Medulla oblongata (tissue), 1 donor: ENCODE data around the gene ZMIZ1.

Experiments
- DNase-seq: peaks from one replicate; pipeline ENCODE4 v3.0.0-alpha.2; 2015; ENCODE audit errors: extremely low spot score

The ZMIZ1 gene

DNA sequence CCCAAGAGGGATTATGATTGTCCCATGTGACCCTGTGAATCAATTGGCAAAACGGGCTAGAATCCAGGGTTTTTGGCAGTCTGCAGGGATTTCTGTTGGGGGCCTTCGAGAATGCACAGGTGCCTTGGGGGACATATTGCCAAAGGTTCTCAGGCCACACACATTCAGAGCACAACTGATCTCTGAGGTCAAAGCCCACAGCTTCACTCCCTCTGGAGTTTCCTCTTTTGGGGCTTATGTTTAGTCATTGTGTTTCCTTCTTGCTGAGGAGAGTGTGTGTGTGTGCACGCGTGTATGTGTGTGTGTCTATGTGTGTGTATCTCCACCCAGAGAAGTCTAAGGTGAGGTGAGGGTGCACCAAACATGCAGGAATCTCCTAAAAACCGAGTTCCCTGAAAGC, 287.3 kb downstream of the ZMIZ1 start:
- DNase-seq = no peak

DNA sequence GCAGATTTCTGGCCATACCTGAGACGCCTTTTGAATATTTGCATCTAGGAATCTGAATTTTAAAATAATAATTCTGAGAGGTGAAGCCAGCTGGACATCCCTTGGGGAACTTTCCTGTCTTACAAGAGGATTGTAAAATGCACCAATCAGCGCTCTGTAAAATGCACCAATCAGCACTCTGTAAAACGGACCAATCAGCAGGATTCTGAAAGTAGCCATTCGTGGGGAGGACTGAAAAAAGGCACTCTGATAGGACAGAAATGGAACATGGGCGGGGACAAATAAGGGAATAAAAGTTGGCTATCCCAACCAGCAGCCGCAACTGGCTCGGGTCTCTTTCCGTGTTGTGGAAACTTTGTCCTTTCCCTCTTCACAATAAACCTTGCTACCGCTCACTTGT, 288.4 kb downstream of the ZMIZ1 start:
- no peak for DNase-seq

DNA sequence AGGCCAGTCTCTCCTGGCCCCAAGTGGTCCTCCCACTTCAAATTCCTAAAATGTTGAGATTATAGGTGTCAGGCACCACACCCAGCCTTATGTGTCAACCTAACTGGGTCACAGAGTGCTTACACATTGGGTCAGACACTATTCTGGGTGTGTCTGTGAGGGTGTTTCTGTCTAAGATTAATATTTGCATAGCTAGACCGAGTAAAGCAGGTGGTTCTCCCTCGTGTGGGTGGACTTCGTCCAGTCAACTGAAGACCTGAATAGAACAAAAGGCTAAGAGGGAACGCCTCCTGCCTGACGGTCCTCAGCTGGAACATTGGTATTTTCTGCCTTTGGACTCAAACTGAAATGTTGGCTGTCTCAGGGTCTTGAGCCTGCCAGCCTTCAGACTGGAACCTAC, 290.0 kb downstream of the ZMIZ1 start:
- DNase-seq = no peak

DNA sequence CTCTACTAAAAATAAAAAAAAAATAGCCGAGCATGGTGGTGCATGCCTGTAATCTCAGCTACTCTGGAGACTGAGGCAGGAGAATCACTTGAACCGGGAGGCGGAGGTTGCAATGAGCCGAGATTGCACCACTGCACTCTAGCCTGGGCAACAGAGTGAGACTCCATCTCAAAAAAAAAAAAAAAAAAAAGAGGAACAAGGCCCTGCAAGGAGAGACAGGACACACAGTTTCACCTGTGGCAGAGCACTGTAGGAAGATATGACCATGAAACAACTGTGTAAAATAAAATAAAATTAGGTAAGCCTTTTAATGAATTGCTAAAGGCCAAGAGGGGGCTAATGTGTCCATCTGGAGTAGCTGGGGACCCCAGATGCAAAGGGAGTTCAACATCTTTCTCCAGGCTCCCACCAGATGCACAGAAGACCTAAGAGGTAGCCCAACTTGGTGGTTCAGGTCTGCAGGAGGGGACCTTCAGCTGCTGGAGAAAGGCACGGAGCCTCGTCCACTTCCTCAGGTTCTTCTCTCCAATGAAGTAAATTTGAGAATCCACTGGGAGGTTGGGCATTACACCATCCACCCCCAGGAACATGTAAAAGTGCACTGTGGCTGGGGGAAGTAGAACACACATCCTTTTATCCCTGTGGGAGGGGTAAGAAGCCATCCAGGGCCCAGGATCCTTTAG, 291.2 kb downstream of the ZMIZ1 start:
- DNase-seq = no peak

DNA sequence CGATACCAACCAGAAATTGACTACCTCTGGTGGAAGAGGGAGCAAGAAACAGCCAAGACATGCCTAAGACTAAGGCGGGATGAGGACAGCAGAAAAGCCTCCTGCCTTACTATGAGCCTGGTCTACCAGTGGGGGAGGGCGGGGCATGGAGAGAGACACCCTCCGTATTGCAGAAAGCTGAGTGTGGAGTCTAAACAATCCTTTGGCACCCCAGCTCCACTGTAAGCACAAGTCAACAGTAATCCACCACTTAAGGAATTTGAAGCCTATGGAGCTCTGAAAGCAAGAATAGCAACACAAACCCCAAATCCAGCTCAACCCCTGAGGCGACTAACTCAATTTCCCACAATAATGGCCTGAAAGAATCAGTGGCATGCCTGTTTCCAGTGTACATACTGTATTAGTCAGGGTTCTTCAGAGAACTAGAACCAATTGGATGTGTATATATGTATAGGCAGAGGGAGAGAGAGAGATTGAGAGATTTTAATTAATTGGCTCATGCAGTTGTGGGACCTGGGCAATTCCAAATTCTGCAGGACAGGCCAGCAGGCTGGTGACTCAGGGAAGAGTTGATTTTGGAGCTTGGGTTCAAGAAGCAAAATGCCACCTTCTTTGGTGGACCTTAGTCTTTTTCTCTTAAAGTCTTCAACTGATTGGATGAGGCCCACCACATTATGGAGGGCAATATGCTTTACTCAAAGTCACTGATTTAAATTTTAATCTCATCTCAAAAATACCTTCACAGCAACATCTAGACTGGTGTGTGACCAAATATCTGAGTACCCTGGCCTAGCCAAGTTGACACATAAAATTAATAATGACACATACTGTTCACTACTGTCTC, 292.0 kb downstream of the ZMIZ1 start:
- no peak for DNase-seq

DNA sequence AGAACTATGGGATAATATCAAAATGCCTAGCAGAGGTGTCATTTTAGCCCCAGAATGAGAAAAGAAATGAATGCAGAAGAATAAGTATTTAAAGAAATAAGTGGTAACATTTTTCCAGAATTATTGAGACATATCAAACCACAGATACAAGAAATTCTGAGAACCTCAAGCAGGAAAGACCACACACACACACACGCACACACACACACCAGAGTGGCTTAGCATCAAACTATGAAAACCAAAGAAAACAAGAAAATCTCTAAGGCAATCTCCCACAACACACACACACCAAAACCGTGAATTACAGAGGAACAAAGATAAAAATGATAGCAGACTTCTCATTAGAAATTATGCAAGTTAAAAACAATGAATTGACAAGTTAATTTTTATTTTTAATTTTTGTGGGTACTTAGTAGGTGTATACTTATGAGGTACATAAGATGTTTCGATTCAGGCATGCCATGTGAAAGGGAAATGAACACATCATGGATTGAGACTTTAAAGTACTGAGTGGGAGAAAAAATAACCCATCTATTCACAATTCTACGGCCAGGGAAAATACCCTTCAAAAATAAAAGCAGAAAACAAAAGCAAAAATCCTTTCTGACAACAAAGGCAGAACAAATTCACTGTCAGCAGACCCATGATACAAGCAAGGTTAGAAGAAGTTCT, 293.1 kb downstream of the ZMIZ1 start:
- no peak for DNase-seq
